Keratinocyte (primary cell): ENCODE data around the gene CHST1.

Experiments used
- CTCF ChIP-seq, 3 experiments: IDR thresholded peaks in 1 of 3; conservative IDR thresholded peaks in 1 of 3; optimal IDR thresholded peaks in 1 of 3; 2 replicates in 2 of 3; 3 replicates in 1 of 3; pipeline versions ENCODE3 to v1.5.1; 2011; ENCODE audit warnings: low read length in 3 of 3, mild to moderate bottlenecking in 3 of 3, moderate library complexity in 2 of 3, control low read depth in 1 of 3, inconsistent platforms in 1 of 3; ENCODE audit not compliant: insufficient read depth in 2 of 3; ENCODE audit errors: extremely low read depth in 1 of 3
- EZH2 ChIP-seq: IDR thresholded peaks from one replicate; pipeline ENCODE4 v1.6.1; 2012; ENCODE audit warnings: inconsistent platforms, mild to moderate bottlenecking, low read length, moderate library complexity

- TF ChIP-seq CTCF (optimal IDR thresholded peaks at IDR 0.05 in 1 of 3, IDR thresholded peaks at IDR 0.05 in 1 of 3, conservative IDR thresholded peaks at IDR 0.05 in 1 of 3; ENCODE audit: extremely low read depth in 1 of 3, insufficient read depth in 2 of 3, low read length in 3 of 3), result no peak
- TF ChIP-seq EZH2, result no peak
Measured at GRCh38 chr11:45662096-45662664, 3.2 kb downstream of the CHST1 start.
